Rectal smooth muscle tissue (tissue), 1 donor: Measurements from ENCODE around the gene RBM38.

Experiments used
- H3K27ac ChIP-seq: one replicate; pipeline ENCODE4 v1.7.0; 2013; ENCODE audit warnings: low read depth, low read length, inconsistent platforms
- H3K27me3 ChIP-seq: one replicate; pipeline ENCODE4 v1.7.0; 2013; ENCODE audit warnings: low read length; ENCODE audit not compliant: control insufficient read depth, insufficient read depth
- H3K36me3 ChIP-seq: one replicate; pipeline ENCODE4 v1.7.0; 2013; ENCODE audit warnings: low read length; ENCODE audit not compliant: control insufficient read depth, insufficient read depth
- H3K4me1 ChIP-seq: one replicate; pipeline ENCODE4 v1.7.0; 2013; ENCODE audit warnings: low read length; ENCODE audit not compliant: control insufficient read depth, insufficient read depth
- H3K4me3 ChIP-seq: one replicate; pipeline ENCODE4 v1.7.0; 2013; ENCODE audit warnings: low read length
- H3K9ac ChIP-seq: one replicate; pipeline ENCODE4 v1.7.0; 2013; ENCODE audit warnings: low read length

The RBM38 gene

DNA sequence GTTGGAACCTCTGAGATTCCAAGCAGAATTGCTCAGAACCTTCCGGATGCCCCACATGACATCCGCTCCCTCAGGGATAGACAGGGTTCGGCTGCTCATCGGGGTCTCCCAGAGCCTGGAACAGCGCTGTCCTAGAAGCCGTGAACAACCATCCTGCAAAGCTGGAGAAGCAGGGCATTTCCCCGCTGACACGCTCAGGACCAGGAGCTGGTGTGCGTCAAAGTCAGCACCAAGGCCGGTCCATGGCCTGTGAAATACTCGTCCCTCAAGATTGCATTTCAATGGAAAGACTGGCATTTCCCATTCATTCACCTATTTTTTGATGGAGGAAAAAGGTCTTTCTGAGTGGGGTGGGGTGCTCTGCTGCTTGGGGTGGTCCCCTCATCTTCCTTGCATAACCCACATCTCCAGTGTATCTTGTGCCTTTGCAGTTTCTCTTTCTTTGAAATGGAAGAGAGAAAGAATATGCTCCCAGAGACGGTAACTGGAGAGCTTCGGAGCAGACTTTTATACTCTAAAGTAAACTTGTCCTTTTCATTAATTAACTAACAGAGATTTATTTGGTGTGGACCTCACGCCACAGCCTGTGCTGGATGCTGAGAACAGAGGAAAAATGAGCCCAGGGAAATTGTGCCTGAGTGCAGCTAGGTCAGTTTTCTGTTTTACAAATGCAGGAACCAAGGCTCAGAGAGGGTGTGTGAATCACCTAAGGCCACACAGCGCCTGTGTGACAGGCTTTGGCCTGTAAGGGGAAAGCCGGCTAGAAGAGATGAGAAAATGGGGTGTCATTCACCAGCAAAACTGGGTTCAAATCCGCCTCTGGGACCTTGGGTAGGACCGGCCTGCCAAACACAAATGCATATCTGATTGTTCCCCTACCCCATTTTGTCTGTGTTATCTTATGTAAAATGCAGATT lies 52.4 kb downstream of the RBM38 start:
- no peak overlapping the region for H3K4me3 ChIP-seq
- H3K27ac ChIP-seq, result peak overlapping the region; percentile 96
- no peaks in the 10 kb centered on the region for H3K27me3 ChIP-seq
- H3K4me1 ChIP-seq, result peaks cover 63% of the 10 kb centered on the region
- H3K36me3 ChIP-seq, result no peaks in the 10 kb centered on the region
- peak overlapping the region; percentile 32 for H3K9ac ChIP-seq

GRCh38 chr20:57444394-57445048 lies 53.3 kb downstream of the RBM38 start:
- no peaks in the 10 kb centered on the region for H3K27me3 ChIP-seq
- H3K36me3 ChIP-seq, result no peaks in the 10 kb centered on the region
- H3K9ac ChIP-seq, result no peak overlapping the region
- peaks cover 59% of the 10 kb centered on the region for H3K4me1 ChIP-seq
- H3K4me3 ChIP-seq, result no peak overlapping the region
- H3K27ac ChIP-seq, result peak overlapping the region; percentile 96

DNA sequence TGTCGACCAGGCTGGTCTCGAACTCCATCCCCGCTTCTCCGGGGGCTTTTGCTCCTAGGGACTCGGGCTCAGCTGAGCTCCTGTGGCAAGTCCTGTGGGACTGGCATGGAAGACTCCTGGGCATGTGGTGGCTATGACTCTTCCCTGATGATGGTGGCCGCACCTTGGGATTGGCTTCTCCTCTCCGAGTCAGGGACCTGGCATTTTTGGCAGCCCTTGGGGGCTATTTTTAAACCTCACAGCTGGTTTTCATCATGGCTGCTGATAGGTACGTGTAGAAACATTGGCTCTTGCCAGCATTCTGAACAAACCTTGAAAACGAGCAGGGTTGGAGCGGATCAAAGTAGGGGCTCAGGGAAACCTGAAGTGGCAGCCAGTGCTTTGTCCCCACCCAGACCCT lies 54.1 kb downstream of the RBM38 start:
- peak overlapping the region; percentile 96 for H3K27ac ChIP-seq
- H3K4me1 ChIP-seq, result peaks cover 54% of the 10 kb centered on the region
- H3K4me3 ChIP-seq, result no peak overlapping the region
- no peaks in the 10 kb centered on the region for H3K27me3 ChIP-seq
- no peaks in the 10 kb centered on the region for H3K36me3 ChIP-seq
- no peak overlapping the region for H3K9ac ChIP-seq

- Histone ChIP-seq H3K4me1 (peaks cover 54% of the 10 kb centered on the region), H3K27ac (peak overlapping the region; percentile 96), H3K9ac (no peak overlapping the region), H3K4me3 (no peak overlapping the region), H3K27me3 (no peaks in the 10 kb centered on the region), H3K36me3 (no peaks in the 10 kb centered on the region)
Observed at GRCh38 chr20:57445774-57446173, 54.6 kb downstream of the RBM38 start.

DNA sequence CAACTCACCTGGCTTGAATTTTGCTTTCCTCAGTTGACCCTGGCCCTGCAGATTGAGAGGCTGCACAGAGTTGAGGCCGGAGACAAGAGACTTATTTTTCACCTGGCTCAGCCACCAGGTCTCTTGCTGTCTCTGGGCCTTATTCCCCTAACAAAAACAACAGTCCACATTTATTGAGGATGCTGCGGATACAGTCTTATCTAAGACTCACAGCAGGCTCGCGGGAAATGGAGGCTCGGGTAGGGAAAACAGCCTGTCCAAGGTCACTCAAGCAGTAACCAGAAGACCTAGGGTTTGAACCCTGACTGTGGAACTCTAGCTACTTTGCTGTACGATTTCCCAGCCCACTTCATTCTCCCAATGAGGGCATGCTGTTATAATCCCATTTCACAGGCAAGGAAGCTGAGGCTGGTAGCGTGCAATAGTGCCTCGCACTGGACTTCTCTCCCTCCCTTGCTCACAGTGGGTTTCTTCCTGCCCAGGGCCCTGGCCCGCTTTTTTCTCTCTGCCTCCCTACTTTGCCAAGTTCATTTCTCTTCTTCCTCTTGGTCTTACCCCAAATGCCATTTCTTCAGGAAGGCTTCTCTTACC lies 57.7 kb downstream of the RBM38 start:
- Histone ChIP-seq H3K9ac (no peak overlapping the region), H3K27me3 (no peaks in the 10 kb centered on the region), H3K27ac (no peak overlapping the region), H3K4me1 (peaks cover 42% of the 10 kb centered on the region), H3K4me3 (no peak overlapping the region), H3K36me3 (no peaks in the 10 kb centered on the region)

DNA sequence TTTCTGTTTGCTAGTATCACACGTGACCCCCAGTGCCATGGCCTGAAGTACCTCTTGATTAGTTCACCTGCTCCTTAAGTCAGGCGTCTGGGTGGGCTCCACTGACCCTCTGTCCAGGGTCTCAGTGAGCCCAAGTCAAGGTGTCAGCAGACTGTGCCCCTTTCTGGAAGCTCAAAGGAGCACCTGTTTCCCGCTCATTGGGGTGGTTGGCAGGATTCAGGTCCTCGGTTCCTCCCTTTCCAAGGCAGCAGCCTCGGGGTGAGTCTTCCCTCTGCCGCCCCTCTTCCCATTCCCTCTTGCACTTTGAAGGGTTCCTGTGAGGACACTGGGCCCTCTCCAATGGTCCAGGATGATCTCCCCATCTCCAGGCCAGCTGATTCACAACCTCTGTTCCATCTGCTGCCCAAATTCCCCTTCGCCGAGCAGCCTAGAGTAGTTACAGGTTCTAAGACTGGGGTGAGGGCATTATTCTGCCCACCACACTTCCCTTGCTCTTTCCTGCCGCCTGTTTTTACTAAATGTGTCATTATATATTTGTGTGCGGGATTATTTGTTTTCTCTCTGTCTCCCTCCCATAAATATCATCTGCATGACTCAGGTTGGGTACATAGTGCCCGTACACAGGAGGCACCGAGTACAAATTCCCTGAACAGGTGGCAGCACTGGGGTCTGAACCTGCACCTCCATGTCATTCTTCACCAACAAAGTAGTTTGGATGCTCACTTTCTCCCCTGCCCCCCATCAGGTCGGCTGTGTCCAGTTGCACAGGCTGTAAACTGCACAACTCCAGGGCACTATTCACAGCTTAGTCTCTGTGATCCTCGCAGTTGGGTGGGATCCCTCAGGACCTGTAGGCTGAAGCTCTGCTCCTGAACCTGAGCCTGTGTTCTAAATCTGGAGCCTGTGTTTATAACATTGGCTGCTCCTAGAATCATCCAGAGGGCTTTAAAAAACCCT lies 58.5 kb downstream of the RBM38 start:
- H3K4me1 ChIP-seq, result peaks cover 34% of the 10 kb centered on the region
- H3K27me3 ChIP-seq, result no peaks in the 10 kb centered on the region
- H3K9ac ChIP-seq, result no peak overlapping the region
- H3K27ac ChIP-seq, result peak overlapping the region; percentile 62
- no peak overlapping the region for H3K4me3 ChIP-seq
- H3K36me3 ChIP-seq, result no peaks in the 10 kb centered on the region

- H3K9ac ChIP-seq, result no peak overlapping the region
- peak overlapping the region; percentile 62 for H3K27ac ChIP-seq
- peaks cover 28% of the 10 kb centered on the region for H3K4me1 ChIP-seq
- no peaks in the 10 kb centered on the region for H3K36me3 ChIP-seq
- H3K4me3 ChIP-seq, result no peak overlapping the region
- no peaks in the 10 kb centered on the region for H3K27me3 ChIP-seq
Observed at GRCh38 chr20:57450419-57450818, 59.2 kb downstream of the RBM38 start.

DNA sequence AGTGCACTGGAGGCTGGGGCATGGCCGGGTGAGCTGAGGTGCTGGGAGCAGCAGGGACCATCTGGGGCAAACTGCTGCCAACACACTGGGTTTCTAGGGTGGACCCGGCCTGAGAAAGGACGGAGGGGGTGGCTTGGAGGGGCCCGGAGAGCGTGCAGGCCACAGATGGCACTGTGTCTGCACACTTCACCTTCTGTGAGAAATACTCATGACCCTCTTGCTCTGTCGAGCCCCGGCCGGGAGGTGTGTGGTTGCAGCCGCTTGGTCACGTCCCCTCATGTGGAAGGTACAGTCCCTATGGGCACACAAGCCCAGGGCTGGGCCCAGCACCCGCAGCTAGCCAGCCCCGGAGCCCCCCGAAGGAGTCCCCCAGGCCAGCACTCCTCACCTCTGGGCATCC lies 59.7 kb downstream of the RBM38 start:
- H3K4me3 ChIP-seq, result no peak overlapping the region
- H3K4me1 ChIP-seq, result peaks cover 23% of the 10 kb centered on the region
- no peak overlapping the region for H3K9ac ChIP-seq
- H3K27me3 ChIP-seq, result no peaks in the 10 kb centered on the region
- no peaks in the 10 kb centered on the region for H3K36me3 ChIP-seq
- H3K27ac ChIP-seq, result peak overlapping the region; percentile 62

- Histone ChIP-seq H3K4me3 (no peak overlapping the region), H3K9ac (no peak overlapping the region), H3K4me1 (peaks cover 20% of the 10 kb centered on the region), H3K27me3 (no peaks in the 10 kb centered on the region), H3K27ac (peak overlapping the region; percentile 62), H3K36me3 (no peaks in the 10 kb centered on the region)
Observed at GRCh38 chr20:57451431-57451794, 60.2 kb downstream of the RBM38 start.

DNA sequence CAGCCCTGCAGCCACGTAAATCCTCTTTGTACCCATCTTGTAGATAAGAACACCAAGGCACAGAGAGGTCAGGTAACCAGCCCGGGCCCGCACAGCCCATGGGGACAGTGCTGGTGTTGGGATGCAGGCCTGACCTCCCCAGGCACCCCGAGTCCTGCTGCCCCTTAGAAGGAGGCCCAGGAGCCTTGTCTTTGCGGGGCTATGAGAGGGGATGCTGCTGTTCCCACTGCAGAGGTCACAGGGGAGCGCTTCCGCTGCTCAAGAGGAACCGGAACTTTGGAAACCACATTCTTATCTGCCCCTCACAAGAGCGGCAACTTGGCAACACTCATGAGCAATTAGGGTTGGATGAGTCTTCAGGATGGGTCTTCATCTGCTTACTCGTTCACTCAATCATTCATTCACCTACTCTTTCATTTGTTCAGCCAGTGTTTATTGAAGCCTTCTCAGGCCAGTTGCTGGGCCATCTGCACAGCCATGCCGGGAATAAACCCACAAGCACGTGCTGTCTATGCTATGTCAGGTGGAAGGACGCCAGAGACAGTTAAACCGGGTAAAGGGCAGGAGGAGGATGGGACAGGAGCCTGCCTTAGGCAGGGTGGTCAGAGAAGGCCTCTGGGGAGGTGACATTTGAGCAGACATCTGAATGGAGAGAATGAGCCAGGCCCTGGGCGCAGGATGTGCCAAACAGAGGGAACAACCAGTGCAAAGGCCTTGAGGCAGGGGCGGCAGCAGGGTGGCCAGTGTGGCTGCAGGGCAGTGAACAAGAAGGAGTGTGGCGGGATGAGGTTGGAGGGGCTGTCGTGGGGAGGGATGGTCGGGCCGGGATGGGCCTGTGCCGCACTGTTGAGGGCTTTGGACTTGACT lies 60.8 kb downstream of the RBM38 start:
- peaks cover 22% of the 10 kb centered on the region for H3K4me1 ChIP-seq
- H3K9ac ChIP-seq, result no peak overlapping the region
- no peak overlapping the region for H3K4me3 ChIP-seq
- peak overlapping the region; percentile 62 for H3K27ac ChIP-seq
- no peaks in the 10 kb centered on the region for H3K36me3 ChIP-seq
- no peaks in the 10 kb centered on the region for H3K27me3 ChIP-seq

- H3K27ac ChIP-seq, result no peak overlapping the region
- H3K4me3 ChIP-seq, result no peak overlapping the region
- peaks cover 44% of the 10 kb centered on the region for H3K4me1 ChIP-seq
- no peaks in the 10 kb centered on the region for H3K36me3 ChIP-seq
- no peak overlapping the region for H3K9ac ChIP-seq
- no peaks in the 10 kb centered on the region for H3K27me3 ChIP-seq
Observed at GRCh38 chr20:57455386-57455785, 64.2 kb downstream of the RBM38 start.
